HG03196 (cell line): Measurements from ENCODE around the gene ADISSP.

ENCODE experiments used
- ATAC-seq: cut with Tn5 transposase; IDR thresholded peaks from one replicate; pipeline ENCODE4 v1.9.1; 2021; ENCODE audit not compliant: unreplicated experiment

ADISSP gene

GRCh38 chr20:3720626-3721025, 46.9 kb downstream of the ADISSP start:
- ATAC-seq, result no peak

- no peak for ATAC-seq
Measured at GRCh38 chr20:3720068-3720467, 47.5 kb downstream of the ADISSP start.

- no peak for ATAC-seq
Measured at GRCh38 chr20:3719046-3719445, 48.5 kb downstream of the ADISSP start.

- no peak for ATAC-seq
Measured at GRCh38 chr20:3716195-3716834, 51.2 kb downstream of the ADISSP start.

GRCh38 chr20:3714092-3714491, 53.5 kb downstream of the ADISSP start:
- no peak for ATAC-seq

- ATAC-seq, result no peak
Measured at GRCh38 chr20:3712279-3712873, 55.2 kb downstream of the ADISSP start, which contains the start of gene SIGLEC1. Gene SIGLEC1 (minus strand): TSS chr20:3712600. CDS start chr20:3707128, 5,472 bp downstream.

GRCh38 chr20:3711484-3711941, 56.0 kb downstream of the ADISSP start:
- ATAC-seq, result no peak

- ATAC-seq, result no peak
Measured at GRCh38 chr20:3710703-3711483, 56.7 kb downstream of the ADISSP start.

GRCh38 chr20:3710011-3710466, 57.5 kb downstream of the ADISSP start:
- ATAC-seq, result no peak

- no peak for ATAC-seq
Measured at GRCh38 chr20:3707508-3707899, 60.0 kb downstream of the ADISSP start.

GRCh38 chr20:3706774-3707507, 60.6 kb downstream of the ADISSP start:
- ATAC-seq, result no peak

- ATAC-seq, result no peak
Measured at GRCh38 chr20:3705970-3706739, 61.4 kb downstream of the ADISSP start.

- no peak for ATAC-seq
Measured at GRCh38 chr20:3705491-3705969, 62.0 kb downstream of the ADISSP start.

- ATAC-seq, result no peak
Measured at GRCh38 chr20:3704087-3704486, 63.5 kb downstream of the ADISSP start.
